ENCODE results near the gene OR2V1.
"Not testable (repeated sequence)": the region's sequence is repeated elsewhere in the genome, so short reads cannot be mapped to it uniquely, and the experiment has no call there.

Gene OR2V1

DNA sequence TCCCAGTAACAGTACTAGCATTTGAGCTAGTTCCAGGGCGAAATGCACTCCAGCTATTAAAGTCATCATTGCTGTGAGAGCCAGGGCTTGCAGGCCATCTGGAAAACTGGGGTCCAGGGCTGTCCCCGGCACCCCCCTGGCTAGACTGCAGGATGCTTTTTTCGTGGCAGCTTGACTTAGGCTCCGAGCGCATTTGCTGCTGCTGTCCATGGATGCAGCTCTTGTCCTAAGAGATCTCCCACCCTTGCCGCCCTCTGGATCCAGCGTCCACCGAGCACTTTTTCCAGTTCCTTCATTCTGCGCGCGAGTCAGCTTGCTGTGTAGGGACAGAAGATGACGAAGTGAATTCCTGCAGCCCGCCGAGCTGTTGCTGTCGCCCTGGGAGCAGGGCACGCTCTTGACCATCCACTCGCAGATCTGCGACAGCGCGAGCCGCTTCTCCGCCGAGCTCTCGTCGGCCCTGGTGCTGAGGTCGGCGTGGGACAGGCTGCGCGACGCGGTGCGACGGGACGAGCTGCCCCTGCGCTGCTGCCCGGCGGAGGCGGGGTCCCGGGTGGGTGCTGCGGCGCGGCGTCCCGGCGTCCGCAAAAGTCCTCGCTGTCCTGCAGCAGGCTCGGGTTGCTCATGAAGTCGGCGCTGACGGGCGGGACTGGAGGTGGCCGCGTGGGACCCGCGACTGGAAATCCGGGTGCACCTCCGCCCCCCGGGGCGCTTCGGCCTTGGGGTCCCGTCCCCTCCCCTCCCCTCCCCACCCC, 30.7 kb downstream of the OR2V1 start:
- H3K27me3 ChIP-seq (ENCODE audit: insufficient read depth, poor library complexity, severe bottlenecking), result peaks cover 23% of the 10 kb centered on the region
- no peak for DNase-seq (ENCODE audit: low read depth in 1 of 2, low spot score in 1 of 2)
- no peak overlapping the region for H3K27ac ChIP-seq (replicated peaks)
- H3K4me3 ChIP-seq (replicated peaks; ENCODE audit: insufficient read depth, low read length), result no peak overlapping the region
- TF ChIP-seq, protein P1, sequence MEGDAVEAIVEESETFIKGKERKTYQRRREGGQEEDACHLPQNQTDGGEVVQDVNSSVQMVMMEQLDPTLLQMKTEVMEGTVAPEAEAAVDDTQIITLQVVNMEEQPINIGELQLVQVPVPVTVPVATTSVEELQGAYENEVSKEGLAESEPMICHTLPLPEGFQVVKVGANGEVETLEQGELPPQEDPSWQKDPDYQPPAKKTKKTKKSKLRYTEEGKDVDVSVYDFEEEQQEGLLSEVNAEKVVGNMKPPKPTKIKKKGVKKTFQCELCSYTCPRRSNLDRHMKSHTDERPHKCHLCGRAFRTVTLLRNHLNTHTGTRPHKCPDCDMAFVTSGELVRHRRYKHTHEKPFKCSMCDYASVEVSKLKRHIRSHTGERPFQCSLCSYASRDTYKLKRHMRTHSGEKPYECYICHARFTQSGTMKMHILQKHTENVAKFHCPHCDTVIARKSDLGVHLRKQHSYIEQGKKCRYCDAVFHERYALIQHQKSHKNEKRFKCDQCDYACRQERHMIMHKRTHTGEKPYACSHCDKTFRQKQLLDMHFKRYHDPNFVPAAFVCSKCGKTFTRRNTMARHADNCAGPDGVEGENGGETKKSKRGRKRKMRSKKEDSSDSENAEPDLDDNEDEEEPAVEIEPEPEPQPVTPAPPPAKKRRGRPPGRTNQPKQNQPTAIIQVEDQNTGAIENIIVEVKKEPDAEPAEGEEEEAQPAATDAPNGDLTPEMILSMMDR (IDR thresholded peaks at IDR 0.05; ENCODE audit: insufficient read depth, low read length), result no peak
- TF ChIP-seq SPI1 (IDR thresholded peaks at IDR 0.05; ENCODE audit: borderline replicate concordance, low read depth), result no peak

DNA sequence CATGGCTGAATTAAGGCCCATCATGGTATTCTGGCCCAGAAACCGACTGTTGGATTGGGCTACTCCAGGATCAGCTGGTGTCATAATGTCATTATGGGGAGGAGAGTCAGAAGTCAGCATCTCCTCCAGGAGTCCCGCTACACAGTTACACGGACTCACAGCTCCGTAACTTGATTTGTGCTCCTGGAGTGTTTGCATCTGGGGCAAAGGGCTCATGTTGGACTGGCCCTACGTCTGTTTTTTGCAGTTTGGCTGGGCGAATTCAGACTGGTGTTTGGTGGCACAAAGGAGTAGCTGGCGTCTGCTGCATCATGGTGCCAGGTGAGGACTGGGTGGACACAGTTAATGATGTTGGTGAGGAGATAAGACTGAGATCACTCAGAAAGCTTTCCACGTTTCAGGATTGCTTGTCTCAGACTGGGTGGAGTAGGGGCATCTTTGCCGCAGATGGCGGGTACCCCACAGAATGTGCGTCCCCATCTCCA, 31.3 kb downstream of the OR2V1 start:
- H3K27ac ChIP-seq (replicated peaks), result no peak overlapping the region
- DNase-seq (ENCODE audit: low read depth in 1 of 2, low spot score in 1 of 2), result no peak
- H3K27me3 ChIP-seq (ENCODE audit: insufficient read depth, poor library complexity, severe bottlenecking), result peaks cover 23% of the 10 kb centered on the region
- TF ChIP-seq GABPA (IDR thresholded peaks at IDR 0.05; ENCODE audit: low read depth), result no peak
- TF ChIP-seq, protein P2, sequence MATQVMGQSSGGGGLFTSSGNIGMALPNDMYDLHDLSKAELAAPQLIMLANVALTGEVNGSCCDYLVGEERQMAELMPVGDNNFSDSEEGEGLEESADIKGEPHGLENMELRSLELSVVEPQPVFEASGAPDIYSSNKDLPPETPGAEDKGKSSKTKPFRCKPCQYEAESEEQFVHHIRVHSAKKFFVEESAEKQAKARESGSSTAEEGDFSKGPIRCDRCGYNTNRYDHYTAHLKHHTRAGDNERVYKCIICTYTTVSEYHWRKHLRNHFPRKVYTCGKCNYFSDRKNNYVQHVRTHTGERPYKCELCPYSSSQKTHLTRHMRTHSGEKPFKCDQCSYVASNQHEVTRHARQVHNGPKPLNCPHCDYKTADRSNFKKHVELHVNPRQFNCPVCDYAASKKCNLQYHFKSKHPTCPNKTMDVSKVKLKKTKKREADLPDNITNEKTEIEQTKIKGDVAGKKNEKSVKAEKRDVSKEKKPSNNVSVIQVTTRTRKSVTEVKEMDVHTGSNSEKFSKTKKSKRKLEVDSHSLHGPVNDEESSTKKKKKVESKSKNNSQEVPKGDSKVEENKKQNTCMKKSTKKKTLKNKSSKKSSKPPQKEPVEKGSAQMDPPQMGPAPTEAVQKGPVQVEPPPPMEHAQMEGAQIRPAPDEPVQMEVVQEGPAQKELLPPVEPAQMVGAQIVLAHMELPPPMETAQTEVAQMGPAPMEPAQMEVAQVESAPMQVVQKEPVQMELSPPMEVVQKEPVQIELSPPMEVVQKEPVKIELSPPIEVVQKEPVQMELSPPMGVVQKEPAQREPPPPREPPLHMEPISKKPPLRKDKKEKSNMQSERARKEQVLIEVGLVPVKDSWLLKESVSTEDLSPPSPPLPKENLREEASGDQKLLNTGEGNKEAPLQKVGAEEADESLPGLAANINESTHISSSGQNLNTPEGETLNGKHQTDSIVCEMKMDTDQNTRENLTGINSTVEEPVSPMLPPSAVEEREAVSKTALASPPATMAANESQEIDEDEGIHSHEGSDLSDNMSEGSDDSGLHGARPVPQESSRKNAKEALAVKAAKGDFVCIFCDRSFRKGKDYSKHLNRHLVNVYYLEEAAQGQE (IDR thresholded peaks at IDR 0.05; ENCODE audit: insufficient replicate concordance, low read depth), result no peak
- TF ChIP-seq, protein P1 (IDR thresholded peaks at IDR 0.05; ENCODE audit: insufficient read depth, low read length), result no peak
- no peak for TF ChIP-seq POLR2AphosphoS5 (IDR thresholded peaks at IDR 0.05; ENCODE audit: low read depth)
- no peak for TF ChIP-seq SPI1 (IDR thresholded peaks at IDR 0.05; ENCODE audit: borderline replicate concordance, low read depth)
- no peak overlapping the region for H3K4me3 ChIP-seq (replicated peaks; ENCODE audit: insufficient read depth, low read length)

DNA sequence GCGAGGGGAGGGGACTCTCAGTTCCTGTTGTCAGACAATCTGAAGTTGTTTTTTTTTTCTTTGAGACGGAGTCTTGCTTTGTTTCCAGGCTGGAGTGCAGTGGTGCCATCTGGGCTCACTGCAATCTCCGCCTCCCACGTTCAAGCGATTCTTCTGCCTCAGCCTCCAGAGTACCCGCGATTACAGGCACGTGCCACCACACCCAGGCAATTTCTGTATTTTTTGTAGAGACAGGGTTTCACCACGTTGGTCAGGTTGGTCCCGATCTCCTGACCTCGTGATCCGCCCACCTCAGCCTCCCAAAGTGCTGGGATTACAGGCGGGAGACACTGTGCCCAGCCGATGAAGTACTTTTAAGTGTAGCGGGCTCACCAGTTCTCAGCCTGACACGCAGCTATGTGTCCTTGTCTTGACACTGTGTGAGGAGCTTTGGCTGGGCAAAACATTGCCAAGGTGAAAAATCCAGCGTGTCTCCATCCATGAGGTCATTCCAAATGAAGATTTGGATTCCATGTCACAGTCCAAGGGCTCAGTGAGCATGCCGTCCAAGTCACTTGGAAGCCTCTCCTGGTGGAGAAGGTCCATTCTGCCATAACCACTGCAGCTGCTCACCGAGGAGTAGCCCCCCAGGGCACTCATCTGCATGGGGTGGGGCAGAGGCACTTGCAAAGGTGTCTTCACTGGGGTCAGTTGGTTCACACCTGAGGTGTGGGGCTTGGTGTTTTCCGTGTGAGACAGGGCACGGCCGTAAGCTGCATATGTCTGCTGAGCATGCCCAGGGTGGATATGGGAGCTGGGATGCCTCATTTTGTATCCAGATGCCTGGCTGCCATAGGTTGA, 32.0 kb downstream of the OR2V1 start:
- TF ChIP-seq, protein P2 (IDR thresholded peaks at IDR 0.05; ENCODE audit: insufficient replicate concordance, low read depth), result no peak
- TF ChIP-seq, protein P1 (IDR thresholded peaks at IDR 0.05; ENCODE audit: insufficient read depth, low read length), result no peak
- TF ChIP-seq GABPA (IDR thresholded peaks at IDR 0.05; ENCODE audit: low read depth) (no peak), SPI1 (IDR thresholded peaks at IDR 0.05; ENCODE audit: borderline replicate concordance, low read depth) (no peak), POLR2AphosphoS5 (IDR thresholded peaks at IDR 0.05; ENCODE audit: low read depth) (no peak)
- Histone ChIP-seq H3K27ac (replicated peaks) (no peak overlapping the region), H3K27me3 (ENCODE audit: insufficient read depth, poor library complexity, severe bottlenecking) (peaks cover 17% of the 10 kb centered on the region), H3K4me3 (replicated peaks; ENCODE audit: insufficient read depth, low read length) (no peak overlapping the region)
- DNase-seq (ENCODE audit: low read depth in 1 of 2, low spot score in 1 of 2), result no peak

DNA sequence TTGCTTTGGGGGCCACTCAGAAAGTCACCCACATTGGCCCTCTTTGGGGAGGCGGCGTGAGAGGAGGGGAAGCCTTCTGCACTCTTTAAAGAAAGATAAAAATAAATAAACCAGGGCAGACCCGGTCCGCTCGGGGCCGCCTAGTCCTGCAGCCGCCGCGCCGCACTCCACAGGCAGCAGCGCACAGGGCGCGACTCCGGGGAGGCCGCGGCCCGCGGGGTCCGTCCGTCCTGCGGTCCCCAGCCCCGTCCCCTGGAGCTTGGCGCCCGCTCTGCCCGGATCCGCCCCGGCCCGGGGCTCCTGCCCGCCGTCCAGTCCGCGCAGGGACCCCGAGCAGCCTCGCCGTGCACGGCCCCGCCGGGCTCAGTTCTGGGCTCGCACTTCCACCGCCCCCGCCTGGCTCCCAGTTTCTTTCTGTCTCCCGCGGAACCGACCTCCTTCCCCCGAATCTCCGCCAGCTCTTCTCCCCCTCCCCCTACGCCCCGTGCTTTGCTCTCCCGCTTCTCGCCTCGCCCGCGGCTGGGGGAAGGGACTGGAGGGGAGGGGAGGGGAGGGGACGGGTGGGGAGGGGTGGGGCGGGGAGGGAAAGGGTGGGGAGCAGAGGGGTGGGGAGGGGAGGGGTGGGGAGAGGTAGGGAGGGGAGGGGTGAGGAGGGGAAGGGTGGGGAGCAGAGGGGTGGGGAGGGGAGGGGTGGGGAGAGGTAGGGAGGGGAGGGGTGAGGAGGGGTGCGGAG, 33.0 kb downstream of the OR2V1 start:
- peaks cover 14% of the 10 kb centered on the region for H3K27me3 ChIP-seq (ENCODE audit: insufficient read depth, poor library complexity, severe bottlenecking)
- not testable (repeated sequence) for H3K4me3 ChIP-seq (replicated peaks; ENCODE audit: insufficient read depth, low read length)

DNA sequence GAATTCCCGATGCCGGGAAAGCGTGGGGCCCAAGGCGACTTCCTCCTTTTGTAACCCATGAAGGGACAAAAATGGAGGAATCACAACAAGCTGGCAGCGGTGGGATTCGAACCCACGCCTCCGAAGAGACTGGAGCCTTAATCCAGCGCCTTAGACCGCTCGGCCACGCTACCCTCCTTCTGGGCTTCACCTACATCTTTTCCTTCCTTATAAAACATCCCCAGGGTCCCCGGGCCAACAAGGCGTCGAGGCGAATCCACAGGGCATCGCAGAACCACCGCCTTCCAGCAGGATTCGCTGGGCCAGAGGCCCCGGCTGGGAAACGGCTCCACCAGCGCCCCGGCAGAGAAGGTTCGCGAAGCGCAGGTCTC, 33.6 kb downstream of the OR2V1 start:
- peaks cover 14% of the 10 kb centered on the region for H3K27me3 ChIP-seq (ENCODE audit: insufficient read depth, poor library complexity, severe bottlenecking)
- H3K27ac ChIP-seq (replicated peaks); H3K4me3 ChIP-seq (replicated peaks; ENCODE audit: insufficient read depth, low read length); DNase-seq (ENCODE audit: low read depth in 1 of 2, low spot score in 1 of 2): not testable (repeated sequence)

More for the DNA sequence above, 33.0 kb downstream of the OR2V1 start:
- H3K27ac ChIP-seq (replicated peaks); DNase-seq (ENCODE audit: low read depth in 1 of 2, low spot score in 1 of 2): not testable (repeated sequence)

DNA sequence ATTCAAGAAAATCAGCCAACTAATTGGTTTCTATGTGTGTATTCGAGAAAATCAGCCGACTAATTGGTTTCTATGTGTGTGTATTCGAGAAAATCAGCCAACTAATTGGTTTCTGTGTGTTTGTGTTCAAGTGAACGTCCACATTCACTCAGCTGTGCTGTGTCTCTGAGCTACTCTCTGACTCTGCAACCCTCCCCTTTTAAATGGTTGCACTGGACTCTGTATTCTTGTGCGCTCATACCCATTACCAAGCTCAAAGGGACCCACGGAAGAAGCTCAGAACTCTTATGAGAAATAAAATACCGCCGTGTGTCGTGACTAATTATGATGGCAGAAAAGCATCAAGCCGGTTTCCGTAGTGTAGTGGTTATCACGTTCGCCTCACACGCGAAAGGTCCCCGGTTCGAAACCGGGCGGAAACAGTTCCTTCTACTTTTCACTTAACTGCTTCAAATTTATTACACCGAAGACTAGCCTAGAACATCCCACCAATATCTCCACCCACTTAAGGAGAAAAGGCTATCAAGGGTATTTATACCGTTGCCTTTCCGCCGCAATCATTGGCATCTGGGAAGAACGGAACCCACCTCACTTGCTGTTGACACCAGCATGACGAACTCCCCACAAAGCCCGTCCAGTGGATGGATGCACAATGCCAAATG, 34.1 kb downstream of the OR2V1 start:
- peaks cover 14% of the 10 kb centered on the region for H3K27me3 ChIP-seq (ENCODE audit: insufficient read depth, poor library complexity, severe bottlenecking)
- DNase-seq (ENCODE audit: low read depth in 1 of 2, low spot score in 1 of 2); H3K27ac ChIP-seq (replicated peaks); H3K4me3 ChIP-seq (replicated peaks; ENCODE audit: insufficient read depth, low read length): not testable (repeated sequence)

All from HL-60 (cell line).